ENCODE measurements around the gene CNTROB.
"Not testable (repeated sequence)": the region's sequence is repeated elsewhere in the genome, so short reads cannot be mapped to it uniquely, and the experiment has no call there.

The CNTROB gene

GRCh38 chr17:7947651-7948050, 15.6 kb downstream of the CNTROB start:
- FAIRE-seq, result no peak

DNA sequence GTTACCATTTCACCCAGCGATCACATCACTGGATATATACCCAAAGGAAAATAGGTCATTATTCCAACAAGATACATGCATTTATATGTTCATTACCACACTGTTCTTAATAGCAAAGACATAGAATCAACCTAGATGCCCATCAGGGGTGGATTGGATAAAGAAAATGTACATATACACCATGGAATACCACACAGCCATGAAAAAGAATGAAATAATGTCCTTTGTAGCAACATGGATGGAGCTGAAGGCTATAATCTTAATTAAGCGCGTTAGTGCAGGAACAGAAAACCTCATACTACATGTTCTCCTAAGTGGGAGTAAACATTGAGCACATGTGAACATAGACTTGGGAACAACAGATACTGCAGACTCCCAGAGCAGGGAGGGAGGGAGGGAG, 18.6 kb downstream of the CNTROB start:
- no peak for FAIRE-seq

DNA sequence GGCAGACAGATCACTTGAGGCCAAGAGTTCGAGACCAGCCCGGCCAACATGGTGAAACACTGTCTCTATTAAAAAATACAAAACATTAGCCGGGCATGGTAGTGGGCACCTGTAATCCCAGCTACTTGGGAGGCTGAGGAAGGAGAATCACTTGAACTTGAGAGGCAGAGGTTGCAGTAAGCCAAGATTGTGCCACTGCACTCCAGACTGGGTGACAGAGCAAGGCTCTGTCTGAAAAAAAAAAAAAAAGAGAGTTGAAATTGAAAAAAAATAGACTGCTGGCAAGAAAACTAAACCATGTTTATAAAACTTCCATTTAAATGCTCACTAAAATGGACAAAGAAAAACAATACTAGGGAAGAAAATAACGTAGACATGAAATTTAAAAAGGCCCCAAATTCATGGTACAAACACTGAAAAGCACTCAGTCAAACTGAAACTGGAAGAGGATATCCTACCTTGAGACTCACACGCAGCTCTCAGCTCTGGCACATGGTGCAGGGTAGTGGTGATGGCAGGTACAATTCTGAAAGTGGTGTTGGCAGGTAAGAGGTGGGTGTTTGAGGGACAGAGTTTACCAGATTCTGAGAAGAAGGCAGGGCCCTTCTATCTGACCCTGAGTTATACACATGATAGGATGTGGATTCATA, 19.3 kb downstream of the CNTROB start:
- no peak for FAIRE-seq

DNA sequence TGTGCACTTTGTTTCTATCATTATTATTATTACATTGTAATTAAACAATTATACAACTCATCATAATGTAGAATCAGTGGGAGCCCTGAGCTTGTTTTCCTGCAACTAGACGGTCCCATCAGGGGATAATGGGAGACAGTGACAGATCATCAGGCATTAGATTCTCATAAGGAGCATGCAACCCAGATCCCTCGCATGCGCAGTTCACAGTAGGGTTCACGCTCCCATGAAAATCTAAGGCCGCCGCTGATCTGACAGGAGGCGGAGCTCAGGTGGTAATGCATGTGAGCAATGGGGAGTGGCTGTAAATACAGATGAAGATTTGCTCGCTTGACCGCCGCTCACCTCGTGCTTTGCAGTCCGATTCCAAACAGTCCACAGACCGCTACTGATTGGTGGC, 21.3 kb downstream of the CNTROB start:
- FAIRE-seq, result not testable (repeated sequence)

- FAIRE-seq, result no peak
Measured at GRCh38 chr17:7955414-7956227, 23.6 kb downstream of the CNTROB start.

DNA sequence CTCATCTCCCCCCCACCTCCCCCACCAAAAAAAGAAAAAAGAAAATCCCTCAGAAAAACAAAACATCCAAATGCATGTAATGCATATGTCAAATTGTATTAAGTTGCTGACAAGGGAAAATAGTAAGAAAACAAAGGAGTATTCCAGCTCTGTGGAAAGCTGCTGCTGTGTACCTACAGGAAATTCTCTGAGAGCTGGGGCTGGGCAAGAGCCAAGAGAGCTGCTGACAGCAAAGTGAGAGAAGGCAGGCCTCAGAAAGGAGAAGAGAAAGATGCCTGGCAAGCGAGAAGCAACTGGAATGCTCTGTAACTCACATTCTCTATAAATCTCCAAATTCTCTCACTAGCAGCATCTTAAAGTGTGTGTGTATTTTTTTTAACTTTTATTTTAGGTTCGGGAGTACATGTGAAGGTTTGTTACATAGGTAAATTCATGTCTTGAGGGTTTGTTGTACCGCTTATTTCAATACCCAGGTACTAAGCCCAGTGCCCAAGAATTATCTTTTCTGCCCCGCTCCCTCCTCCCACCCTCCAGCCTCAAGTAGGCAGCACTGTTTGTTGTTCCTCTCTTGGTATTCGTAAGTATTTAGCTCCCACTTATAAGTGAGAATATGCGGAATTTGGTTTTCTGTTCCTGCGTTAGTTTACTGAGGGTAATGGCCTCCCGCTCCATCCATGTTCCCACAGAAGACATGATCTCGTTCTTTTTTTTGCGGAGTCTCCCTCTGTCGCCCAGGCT, 24.4 kb downstream of the CNTROB start:
- FAIRE-seq, result no peak

GRCh38 chr17:7959503-7960253, 27.7 kb downstream of the CNTROB start:
- no peak for FAIRE-seq

DNA sequence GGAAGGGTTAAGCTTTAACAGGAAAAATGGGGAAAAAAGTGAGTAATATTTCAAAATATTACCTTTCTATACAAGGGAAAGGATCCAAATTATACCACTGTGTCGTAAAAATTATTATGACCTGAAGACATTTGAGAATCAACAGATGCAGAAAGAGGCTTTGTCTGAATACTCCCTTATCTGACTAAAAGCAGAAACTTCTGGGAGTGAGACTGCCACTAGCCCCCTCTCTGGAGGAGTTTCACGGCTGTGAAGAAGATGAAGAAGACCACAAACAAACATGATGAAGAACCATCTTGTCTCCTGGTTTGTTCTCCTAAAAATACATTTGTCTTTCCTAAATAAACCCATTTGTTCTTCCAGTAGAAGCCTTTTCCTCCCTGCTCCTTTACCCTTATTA, 29.4 kb downstream of the CNTROB start:
- FAIRE-seq, result no peak

DNA sequence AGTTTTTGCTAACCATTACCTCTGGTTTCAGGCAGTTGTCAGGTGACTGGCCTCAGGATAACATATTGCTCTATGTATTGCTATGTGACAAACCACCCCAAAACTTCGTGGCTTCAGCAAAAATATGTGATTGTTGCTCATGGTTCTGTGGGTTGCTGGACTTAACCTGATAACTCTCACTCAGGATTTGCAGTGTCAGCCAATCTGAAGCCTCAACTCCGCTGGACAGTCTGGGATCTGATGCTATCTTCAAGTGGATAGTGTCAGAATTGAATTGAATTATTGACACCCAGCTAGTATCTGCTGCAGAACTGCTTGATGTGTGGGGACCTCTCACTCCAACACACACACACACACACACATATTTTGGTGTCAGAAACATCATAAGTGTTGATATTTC, 35.7 kb downstream of the CNTROB start:
- no peak for FAIRE-seq

- no peak for FAIRE-seq
Measured at GRCh38 chr17:7969433-7969832, 37.4 kb downstream of the CNTROB start.

DNA sequence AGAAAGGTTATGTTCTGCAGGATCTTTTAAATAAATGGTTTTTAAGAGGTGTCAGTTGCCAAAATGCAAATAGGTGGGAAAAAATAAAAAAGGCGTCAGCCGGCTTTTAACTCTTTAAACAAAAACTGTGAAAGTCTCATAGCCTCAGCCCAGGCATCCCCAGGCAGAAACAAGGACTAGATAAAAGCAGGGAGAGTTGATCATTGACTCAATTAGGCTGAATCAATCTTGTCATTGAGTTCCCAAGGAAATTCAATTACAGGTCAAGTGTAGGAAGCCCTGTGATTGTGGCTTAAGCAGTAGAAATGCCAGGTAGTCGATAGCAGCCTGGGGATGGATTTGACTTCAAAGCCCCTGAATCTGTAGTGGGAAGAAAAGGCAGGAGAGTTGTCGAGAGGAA, 39.6 kb downstream of the CNTROB start:
- no peak for FAIRE-seq

- FAIRE-seq, result no peak
Measured at GRCh38 chr17:7972131-7972785, 40.3 kb downstream of the CNTROB start.

- no peak for FAIRE-seq
Measured at GRCh38 chr17:7974638-7975131, 42.7 kb downstream of the CNTROB start.

DNA sequence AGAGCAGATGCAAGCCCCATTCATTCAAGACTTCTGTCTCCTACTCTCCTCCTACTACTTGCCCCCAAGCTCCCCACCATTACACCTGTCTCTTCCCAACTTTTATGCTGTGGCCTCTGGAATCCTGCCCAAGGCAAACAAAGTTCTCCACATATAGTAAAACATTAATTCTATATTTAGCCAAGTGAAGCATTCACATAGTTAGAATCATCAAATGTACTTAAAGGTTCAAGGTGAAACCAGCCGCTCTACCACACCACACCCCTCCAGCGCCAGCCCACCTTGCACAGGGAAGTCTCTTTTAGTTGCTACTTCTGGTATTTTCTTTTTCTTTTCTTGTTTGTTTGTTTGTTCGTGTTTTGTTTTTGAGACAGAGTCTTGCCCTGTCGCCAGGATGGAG, 45.0 kb downstream of the CNTROB start:
- no peak for FAIRE-seq

DNA sequence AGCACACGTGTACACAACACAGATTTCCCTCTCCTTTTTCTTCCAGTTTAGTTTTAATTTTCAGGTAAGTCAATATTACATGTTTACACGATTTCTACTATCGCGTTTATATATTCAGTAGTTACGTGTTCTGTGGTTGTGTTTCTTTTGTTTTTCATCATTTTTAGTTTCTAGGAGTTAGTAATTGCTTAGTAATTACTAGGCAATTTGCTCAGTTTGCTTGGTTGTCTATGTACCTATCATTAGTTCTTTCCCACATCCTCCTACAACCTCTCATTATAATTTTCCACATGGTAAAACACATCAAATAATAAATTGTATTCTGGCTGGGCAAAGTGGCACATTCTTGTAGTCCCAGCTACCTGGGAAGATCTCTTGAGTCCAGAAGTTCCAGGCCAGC, 45.8 kb downstream of the CNTROB start:
- FAIRE-seq, result no peak

- FAIRE-seq, result no peak
Measured at GRCh38 chr17:7982173-7982572, 50.2 kb downstream of the CNTROB start.

DNA sequence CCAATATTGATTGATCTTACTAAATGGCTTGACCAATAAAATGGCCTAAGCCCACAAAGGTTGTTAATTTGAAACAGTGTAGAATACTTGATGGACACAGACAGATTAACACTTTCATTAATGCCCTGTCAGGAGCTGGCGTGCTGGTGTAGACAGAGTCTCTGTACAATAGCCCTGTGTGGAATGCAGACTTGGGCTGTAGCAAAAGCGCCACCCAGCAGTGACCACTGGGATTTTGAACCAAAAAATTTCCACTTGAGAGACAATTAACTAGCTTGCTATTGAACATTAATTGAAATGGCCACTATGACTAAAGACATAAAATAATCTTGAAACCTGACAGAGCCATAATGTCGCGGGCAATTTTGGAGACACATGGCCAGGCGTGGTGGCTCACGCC, 50.7 kb downstream of the CNTROB start:
- no peak for FAIRE-seq

GRCh38 chr17:7984904-7985303, 52.9 kb downstream of the CNTROB start:
- FAIRE-seq, result no peak

DNA sequence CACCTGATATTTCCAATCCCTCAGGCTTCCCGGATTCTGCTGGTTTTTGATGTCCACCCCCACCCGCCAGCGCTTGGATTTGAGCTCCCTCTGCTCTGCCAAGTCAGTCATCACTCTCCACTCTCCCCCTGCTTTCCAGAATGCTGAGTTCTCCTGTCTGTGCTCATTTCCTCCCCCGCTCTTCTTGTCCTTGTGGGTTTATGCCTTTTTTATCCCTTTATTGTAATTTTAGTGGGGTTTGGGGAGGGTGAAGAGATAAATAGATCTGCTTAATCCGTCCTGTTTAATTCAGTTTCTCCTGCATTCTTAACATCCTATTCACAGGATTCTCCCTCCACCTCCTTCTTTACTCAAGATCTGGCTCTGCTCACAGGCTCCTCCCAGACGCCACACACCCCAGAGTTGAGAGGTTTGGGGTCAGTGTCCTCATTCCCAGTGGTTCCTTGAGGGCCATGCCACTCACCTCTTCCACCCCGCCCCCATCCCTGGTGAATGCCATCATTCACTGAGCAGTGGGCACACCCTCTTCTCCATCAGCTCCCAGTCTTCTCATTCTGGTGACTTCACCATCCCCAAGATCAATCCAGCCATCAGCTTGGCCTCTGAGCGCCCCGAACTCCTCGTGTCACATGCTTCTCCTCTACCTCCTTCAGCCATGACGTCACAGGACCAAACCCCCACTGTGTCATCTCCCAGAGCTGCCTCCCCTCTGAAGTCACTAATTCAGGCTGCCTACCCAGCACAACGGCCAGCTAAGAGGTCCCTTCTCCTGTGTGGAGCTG, 55.3 kb downstream of the CNTROB start:
- no peak for FAIRE-seq

DNA sequence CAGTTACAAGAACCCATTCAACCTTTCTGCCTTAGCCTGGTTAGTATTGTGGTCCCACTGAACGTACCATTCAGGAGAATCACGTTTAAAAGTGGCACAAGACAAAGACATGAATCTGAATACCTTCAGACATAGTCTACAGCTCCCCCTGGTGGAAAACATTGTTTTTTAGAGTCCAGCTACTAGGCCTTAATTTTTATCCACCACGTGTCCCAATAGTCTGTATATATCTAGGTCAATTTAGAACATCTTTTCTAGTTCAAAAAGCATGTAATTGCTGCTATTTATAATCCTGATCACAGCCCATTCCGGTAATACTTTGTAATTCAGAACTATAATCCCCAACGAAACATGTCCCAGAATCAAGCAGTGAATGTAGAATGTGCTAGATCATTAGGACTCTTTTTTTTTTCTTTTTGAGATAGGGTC, 56.8 kb downstream of the CNTROB start:
- FAIRE-seq, result peak; percentile 82

All from endometrium (tissue), 2 donors.